Bronchial epithelial cell (primary cell): Measurements from ENCODE around the gene KRT86. TPM values are rescaled to one million over a fixed set of nuclear protein-coding genes. Genes with fewer than 3 reads are reported as not detected.

Experiments used
- DNase-seq: peaks from one replicate; pipeline ENCODE4 v3.0.0-alpha.2; 2010; ENCODE audit warnings: low read depth
- FAIRE-seq: peaks from 2 replicates; lab custom pipeline; 2011; peaks lifted over from hg19 to GRCh38; lab: Jason Lieb, UNC
- H3K27me3 ChIP-seq: 2 replicates; pipeline ENCODE4 v1.5.1; 2011; ENCODE audit warnings: low read length; ENCODE audit not compliant: control insufficient read depth, insufficient read depth
- H3K36me3 ChIP-seq: 2 replicates; pipeline ENCODE4 v1.5.1; 2011; ENCODE audit warnings: low read length; ENCODE audit not compliant: control insufficient read depth, insufficient read depth
- H3K4me3 ChIP-seq: 2 replicates; pipeline ENCODE4 v1.5.1; 2011; ENCODE audit warnings: mild to moderate bottlenecking, low read depth, low read length, control low read depth
- CTCF ChIP-seq: IDR thresholded peaks from 2 replicates; pipeline ENCODE4 v1.5.1; 2011; ENCODE audit warnings: mild to moderate bottlenecking, moderate library complexity, low read length, control low read depth, inconsistent platforms; ENCODE audit not compliant: insufficient read depth, severe bottlenecking
- total RNA-seq: library from RNA; depleted of rRNA; stranded (reverse); fragments of >200 nt; gene quantifications from 2 replicates; pipeline ENCODE4 v1.2.1, GENCODE V29; 2014

The KRT86 gene
- total RNA-seq = 0.26 TPM in 2 replicates

DNA sequence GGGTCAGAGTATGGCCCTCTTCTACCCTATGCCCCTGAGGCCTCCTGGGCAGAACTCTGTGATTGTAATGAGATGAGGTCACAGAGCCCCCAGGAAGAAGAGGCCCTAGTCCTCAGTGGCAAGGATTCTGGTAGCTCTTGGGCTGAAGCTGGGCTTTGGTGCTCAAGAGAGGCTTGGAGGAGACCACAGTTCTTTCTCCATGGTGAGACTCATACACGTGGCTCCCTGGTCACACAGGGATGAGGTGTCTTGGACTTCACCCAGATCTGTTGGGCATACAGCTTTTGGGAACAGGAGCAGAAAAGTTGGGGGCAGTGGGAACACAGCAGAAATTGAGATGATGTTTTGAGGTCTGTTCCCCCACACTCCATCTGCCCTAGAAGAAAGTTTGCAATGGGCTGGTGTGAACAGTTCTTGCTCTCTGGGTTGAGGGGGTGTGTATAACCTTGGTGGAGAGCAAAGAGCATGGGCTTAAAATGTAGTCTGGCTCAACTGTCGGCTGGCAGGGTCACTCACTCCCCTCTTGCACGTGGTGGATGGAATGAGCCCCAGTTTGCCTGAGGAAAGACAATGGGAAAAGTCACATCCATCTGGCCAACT is at the start of gene KRT86:
TSS of gene KRT86 (plus strand) at position 125 of the 600 bp plus-strand sequence. CDS start 27,272 bp downstream, outside the sequence.
- no peak for TF ChIP-seq CTCF
- DNase-seq = no peak
- no peaks in the 10 kb centered on the region for H3K36me3 ChIP-seq
- H3K4me3 ChIP-seq = no peak within 1 kb of the TSS
- H3K27me3 ChIP-seq = no peaks in the 10 kb centered on the region
- no peak for FAIRE-seq

- peak; percentile 13 for FAIRE-seq
- Histone ChIP-seq H3K4me3 (no peak overlapping the region), H3K36me3 (no peaks in the 10 kb centered on the region), H3K27me3 (no peaks in the 10 kb centered on the region)
- no peak for TF ChIP-seq CTCF
- no peak for DNase-seq
Measured at GRCh38 chr12:52225752-52226151, 48.7 kb upstream of the KRT86 start.

- TF ChIP-seq CTCF = no peak
- no peak for FAIRE-seq
- Histone ChIP-seq H3K36me3 (no peaks in the 10 kb centered on the region), H3K27me3 (no peaks in the 10 kb centered on the region), H3K4me3 (no peak overlapping the region)
- no peak for DNase-seq
Measured at GRCh38 chr12:52226446-52226845, 48.0 kb upstream of the KRT86 start.

GRCh38 chr12:52227606-52228166 is 46.8 kb upstream of the KRT86 start:
- Histone ChIP-seq H3K36me3 (no peaks in the 10 kb centered on the region), H3K27me3 (no peaks in the 10 kb centered on the region), H3K4me3 (no peak overlapping the region)
- TF ChIP-seq CTCF = no peak
- FAIRE-seq (no peak), DNase-seq (no peak)

- no peak for TF ChIP-seq CTCF
- Histone ChIP-seq H3K4me3 (no peak overlapping the region), H3K36me3 (no peaks in the 10 kb centered on the region), H3K27me3 (no peaks in the 10 kb centered on the region)
- DNase-seq = no peak
- FAIRE-seq = no peak
Measured at GRCh38 chr12:52228366-52228765, 46.1 kb upstream of the KRT86 start.
